Measurements from ENCODE around the gene SEC63.

DNA sequence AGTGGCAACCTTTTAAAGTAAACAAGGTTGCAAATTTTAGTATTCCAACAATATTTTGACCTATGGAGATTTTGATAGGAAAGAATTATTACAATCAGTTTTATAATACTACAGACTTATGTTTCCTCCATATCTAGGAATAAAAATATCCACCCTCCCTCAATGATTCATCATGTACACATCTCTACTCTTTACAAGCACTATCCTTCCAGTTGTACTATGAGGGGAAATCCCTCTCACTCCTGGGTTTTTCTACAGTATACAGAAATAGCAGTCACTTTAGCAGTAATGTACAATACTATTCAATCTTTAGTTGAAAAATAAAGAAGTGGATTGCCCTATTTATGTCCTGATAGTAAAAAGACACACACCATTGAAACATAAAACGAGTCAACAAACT is 87.6 kb downstream of the SEC63 start:
- TF ChIP-seq, protein P1, sequence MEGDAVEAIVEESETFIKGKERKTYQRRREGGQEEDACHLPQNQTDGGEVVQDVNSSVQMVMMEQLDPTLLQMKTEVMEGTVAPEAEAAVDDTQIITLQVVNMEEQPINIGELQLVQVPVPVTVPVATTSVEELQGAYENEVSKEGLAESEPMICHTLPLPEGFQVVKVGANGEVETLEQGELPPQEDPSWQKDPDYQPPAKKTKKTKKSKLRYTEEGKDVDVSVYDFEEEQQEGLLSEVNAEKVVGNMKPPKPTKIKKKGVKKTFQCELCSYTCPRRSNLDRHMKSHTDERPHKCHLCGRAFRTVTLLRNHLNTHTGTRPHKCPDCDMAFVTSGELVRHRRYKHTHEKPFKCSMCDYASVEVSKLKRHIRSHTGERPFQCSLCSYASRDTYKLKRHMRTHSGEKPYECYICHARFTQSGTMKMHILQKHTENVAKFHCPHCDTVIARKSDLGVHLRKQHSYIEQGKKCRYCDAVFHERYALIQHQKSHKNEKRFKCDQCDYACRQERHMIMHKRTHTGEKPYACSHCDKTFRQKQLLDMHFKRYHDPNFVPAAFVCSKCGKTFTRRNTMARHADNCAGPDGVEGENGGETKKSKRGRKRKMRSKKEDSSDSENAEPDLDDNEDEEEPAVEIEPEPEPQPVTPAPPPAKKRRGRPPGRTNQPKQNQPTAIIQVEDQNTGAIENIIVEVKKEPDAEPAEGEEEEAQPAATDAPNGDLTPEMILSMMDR (IDR thresholded peaks at IDR 0.05; ENCODE audit: low read length), result no peak
- TF ChIP-seq EZH2 (IDR thresholded peaks at IDR 0.05; ENCODE audit: borderline replicate concordance, low read length), result no peak

Measured in OCI-LY1 (cell line).